HEK293T (cell line): Measurements from ENCODE around the gene EPB41L3.

Experiments used
- ARNT ChIP-seq: fragments of 450-650 bp; IDR thresholded peaks from 2 replicates; pipeline ENCODE4 v1.6.1; 2017; ENCODE audit warnings: mild to moderate bottlenecking
- BHLHE40 ChIP-seq: fragments of 450-650 bp; IDR thresholded peaks from 2 replicates; pipeline ENCODE4 v1.6.1; 2016; ENCODE audit warnings: mild to moderate bottlenecking, moderate library complexity, borderline replicate concordance
- CTBP1 ChIP-seq: fragments of 450-650 bp; IDR thresholded peaks from 2 replicates; pipeline ENCODE4 v1.6.1; 2016; ENCODE audit warnings: borderline replicate concordance
- FOXM1 ChIP-seq: fragments of 450-650 bp; IDR thresholded peaks from 2 replicates; pipeline ENCODE4 v1.6.1; 2017; ENCODE audit warnings: mild to moderate bottlenecking, borderline replicate concordance
- HDGF ChIP-seq: fragments of 450-650 bp; IDR thresholded peaks from 2 replicates; pipeline ENCODE4 v1.6.1; 2017; ENCODE audit warnings: antibody characterized with exemption, borderline replicate concordance
- LEF1 ChIP-seq: fragments of 450-650 bp; IDR thresholded peaks from 2 replicates; pipeline ENCODE4 v1.6.1; 2017; ENCODE audit warnings: mild to moderate bottlenecking, borderline replicate concordance
- NFRKB ChIP-seq: fragments of 450-650 bp; IDR thresholded peaks from 2 replicates; pipeline ENCODE4 v1.6.1; 2016; ENCODE audit warnings: mild to moderate bottlenecking, moderate library complexity
- SUZ12 ChIP-seq: fragments of 450-650 bp; IDR thresholded peaks from 2 replicates; pipeline ENCODE4 v1.6.1; 2016; ENCODE audit warnings: mild to moderate bottlenecking
- ZNF384 ChIP-seq: fragments of 450-650 bp; IDR thresholded peaks from 2 replicates; pipeline ENCODE4 v1.6.1; 2016

- TF ChIP-seq ARNT, result no peak
- TF ChIP-seq SUZ12, result no peak
- TF ChIP-seq FOXM1, result no peak
- TF ChIP-seq HDGF, result no peak
- no peak for TF ChIP-seq ZNF384
- no peak for TF ChIP-seq BHLHE40
- TF ChIP-seq CTBP1, result no peak
- TF ChIP-seq NFRKB, result no peak
- no peak for TF ChIP-seq LEF1
Observed at GRCh38 chr18:5420906-5421305, 122.9 kb downstream of the EPB41L3 start.
